CD8-positive, alpha-beta memory T cell (primary cell): ENCODE data around the gene SCAF1. TPM values are rescaled to one million over a fixed set of nuclear protein-coding genes. Genes with fewer than 3 reads are reported as not detected.

Experiments used
- CTCF ChIA-PET: fragments of 350-600 bp; sonication (Branson Sonifier 250); formaldehyde crosslinking; loops from one replicate; lab custom pipeline; 2021; ENCODE audit warnings: antibody characterized with exemption; lab: Charles Lee
- POLR2A ChIA-PET: fragments of 350-600 bp; sonication (Branson Sonifier 250); formaldehyde crosslinking; loops from one replicate; lab custom pipeline; 2021; ENCODE audit warnings: antibody characterized with exemption; lab: Charles Lee
- DNase-seq, 5 donors: peaks; one replicate each; pipeline versions ENCODE4 v3.0.0 to v3.0.0-alpha.2; 2020 to 2022; ENCODE audit warnings: mixed read lengths in 1 of 5
- H3K27ac ChIP-seq: one replicate; pipeline ENCODE4 v1.7.0; 2013; ENCODE audit warnings: low read depth, mild to moderate bottlenecking, low read length, moderate library complexity
- H3K27me3 ChIP-seq: 2 replicates; pipeline ENCODE4 v1.7.0; 2013; ENCODE audit warnings: low read length, mild to moderate bottlenecking; ENCODE audit not compliant: insufficient read depth, poor library complexity, severe bottlenecking
- H3K36me3 ChIP-seq: 2 replicates; pipeline ENCODE4 v1.7.0; 2013; ENCODE audit warnings: mild to moderate bottlenecking, low read length, moderate library complexity; ENCODE audit not compliant: insufficient read depth
- H3K4me1 ChIP-seq: 2 replicates; pipeline ENCODE4 v1.7.0; 2013; ENCODE audit warnings: mild to moderate bottlenecking, low read length, moderate library complexity; ENCODE audit not compliant: insufficient read depth
- H3K4me3 ChIP-seq: 2 replicates; pipeline ENCODE4 v1.7.0; 2013; ENCODE audit warnings: mild to moderate bottlenecking, low read length
- H3K9me3 ChIP-seq: 2 replicates; pipeline ENCODE4 v1.7.0; 2013; ENCODE audit warnings: mild to moderate bottlenecking, low read length
- H3K27ac Mint-ChIP-seq, 8 donors: one replicate each; pipeline ENCODE4 v1.8.0; 2020 to 2021; ENCODE audit warnings: mixed read lengths in 8 of 8, mild to moderate bottlenecking in 6 of 8, inconsistent platforms in 3 of 8, moderate library complexity in 3 of 8
- H3K27me3 Mint-ChIP-seq, 2 donors: one replicate each; pipeline ENCODE4 v1.8.0; 2020 to 2021; ENCODE audit warnings: mixed read lengths in 2 of 2, mild to moderate bottlenecking in 1 of 2, moderate library complexity in 1 of 2
- H3K36me3 Mint-ChIP-seq, 3 donors: one replicate each; pipeline ENCODE4 v1.8.0; 2020 to 2021; ENCODE audit warnings: mixed read lengths in 3 of 3, inconsistent platforms in 1 of 3, mild to moderate bottlenecking in 1 of 3
- H3K4me1 Mint-ChIP-seq, 3 donors: one replicate each; pipeline ENCODE4 v1.8.0; 2020 to 2021; ENCODE audit warnings: mixed read lengths in 3 of 3, inconsistent platforms in 1 of 3, mild to moderate bottlenecking in 1 of 3
- H3K4me3 Mint-ChIP-seq, 7 donors: one replicate each; pipeline ENCODE4 v1.8.0; 2020 to 2021; ENCODE audit warnings: mixed read lengths in 7 of 7, mild to moderate bottlenecking in 6 of 7, moderate library complexity in 4 of 7, inconsistent platforms in 2 of 7
- H3K9me3 Mint-ChIP-seq, 5 donors: one replicate each; pipeline ENCODE4 v1.8.0; 2020 to 2022; ENCODE audit warnings: mixed read lengths in 5 of 5, mild to moderate bottlenecking in 3 of 5, moderate library complexity in 2 of 5, inconsistent platforms in 1 of 5
- polyA plus RNA-seq: library from polyadenylated mRNA; unstranded; fragments of 300-500 nt; fragmentation: Illumina TruSeq; gene quantifications from one replicate; pipeline ENCODE4 v1.2.3, GENCODE V29; 2021
- total RNA-seq, 2 experiments: library from RNA; stranded (reverse); gene quantifications; one replicate each; pipeline ENCODE4 v1.2.3, GENCODE V29; 2021

SCAF1 gene
- total and polyA plus RNA-seq, 3 experiments from 2014 or later, result 3.2 to 79.7 (median 79.2) TPM

GRCh38 chr19:49640113-49640898, 1.7 kb upstream of the SCAF1 start, which contains the start of gene RRAS:
TSS of gene RRAS (minus strand) at chr19:49640143. CDS start at chr19:49640098, 45 bp downstream.
- peak within 1 kb of the TSS; percentile 85 to 97 (median 95) for H3K4me3 Mint-ChIP-seq
- no peaks in the 10 kb centered on the region for H3K36me3 ChIP-seq
- peak within 1 kb of the TSS; percentile 94 for H3K27ac ChIP-seq
- H3K27me3 ChIP-seq, result no peaks in the 10 kb centered on the region
- POLR2A ChIA-PET, result interaction anchor here (0.5 to 5.2 kb wide), 20 partner anchors 10 to 305 kb away, joined by 3 to 61 read pairs (median 4); partner anchors contain the start of genes AKT1S1, ALDH16A1, BCL2L12 and CD37
- H3K4me1 ChIP-seq, result peaks cover 37% of the 10 kb centered on the region
- H3K27ac Mint-ChIP-seq, result peak within 1 kb of the TSS; percentile 94 to 99 (median 98)
- peaks cover 0 to 3% of the 10 kb centered on the region in 2 donors for H3K27me3 Mint-ChIP-seq
- CTCF ChIA-PET, result interaction anchor here (0.9 to 2.7 kb wide), 13 partner anchors 15 to 236 kb away, joined by 3 to 18 read pairs (median 4); partner anchors contain the start of genes AKT1S1, BCL2L12, IRF3 and NOSIP
- peak within 1 kb of the TSS; percentile 87 for H3K4me3 ChIP-seq
- H3K9me3 ChIP-seq, result no peaks in the 10 kb centered on the region
- no peaks in the 10 kb centered on the region for H3K9me3 Mint-ChIP-seq
- DNase-seq, result peak; percentile 99 to 100 (median 99)
- H3K4me1 Mint-ChIP-seq, result peaks cover 52 to 67% (median 61%) of the 10 kb centered on the region in 3 donors
- H3K36me3 Mint-ChIP-seq, result peaks cover 0 to 19% (median 0%) of the 10 kb centered on the region in 3 donors

- no peaks in the 10 kb centered on the region for H3K9me3 ChIP-seq
- POLR2A ChIA-PET, result interaction anchor here (1.2 to 5.2 kb wide), 8 partner anchors 21 to 209 kb away, joined by 4 to 61 read pairs (median 6); partner anchors contain the start of genes ALDH16A1, BCL2L12, IRF3 and PTOV1
- CTCF ChIA-PET, result interaction anchor here (1.0 to 2.8 kb wide), 5 partner anchors 13 to 96 kb away, joined by 3 to 14 read pairs (median 4); partner anchors contain the start of gene PRMT1
- peaks cover 54 to 80% (median 65%) of the 10 kb centered on the region in 3 donors for H3K4me1 Mint-ChIP-seq
- H3K36me3 ChIP-seq, result peaks cover 7% of the 10 kb centered on the region
- DNase-seq, result no peak
- H3K9me3 Mint-ChIP-seq, result no peaks in the 10 kb centered on the region
- H3K4me3 ChIP-seq, result peak overlapping the region; percentile 67
- H3K4me1 ChIP-seq, result peaks cover 37% of the 10 kb centered on the region
- H3K27me3 ChIP-seq, result no peaks in the 10 kb centered on the region
- peaks cover 0 to 3% of the 10 kb centered on the region in 2 donors for H3K27me3 Mint-ChIP-seq
- peaks cover 0 to 42% (median 0%) of the 10 kb centered on the region in 3 donors for H3K36me3 Mint-ChIP-seq
- H3K4me3 Mint-ChIP-seq, result peak overlapping the region; percentile 85 to 97 (median 95)
- H3K27ac Mint-ChIP-seq, result peak overlapping the region; percentile 94 to 99 (median 98)
- H3K27ac ChIP-seq, result peak overlapping the region; percentile 90
These were observed 555 bp downstream of the SCAF1 start for GRCh38 chr19:49642492-49643035.

- peaks cover 0 to 47% (median 0%) of the 10 kb centered on the region in 3 donors for H3K36me3 Mint-ChIP-seq
- Histone ChIP-seq H3K4me3 (no peak overlapping the region), H3K9me3 (no peaks in the 10 kb centered on the region), H3K36me3 (peaks cover 7% of the 10 kb centered on the region), H3K27me3 (no peaks in the 10 kb centered on the region), H3K4me1 (peaks cover 32% of the 10 kb centered on the region), H3K27ac (no peak overlapping the region)
- H3K27ac Mint-ChIP-seq, result peak overlapping the region; percentile 12 to 98 (median 96)
- peak overlapping the region; percentile 85 to 97 (median 95) for H3K4me3 Mint-ChIP-seq
- DNase-seq, result no peak
- peaks cover 0 to 3% of the 10 kb centered on the region in 2 donors for H3K27me3 Mint-ChIP-seq
- H3K9me3 Mint-ChIP-seq, result no peaks in the 10 kb centered on the region
- POLR2A ChIA-PET, result interaction anchor here (5.2 kb wide), 1 partner anchor 21 kb away, joined by 61 read pairs; the partner anchor contains the start of genes BCL2L12 and IRF3
- CTCF ChIA-PET, result interaction anchor here (1.1 to 2.8 kb wide), 5 partner anchors 12 to 35 kb away, joined by 3 to 14 read pairs (median 4); partner anchors contain the start of gene PRMT1
- H3K4me1 Mint-ChIP-seq, result peaks cover 48 to 72% (median 57%) of the 10 kb centered on the region in 3 donors
These were observed 1.5 kb downstream of the SCAF1 start for GRCh38 chr19:49643466-49643865.

GRCh38 chr19:49645592-49645991, 3.6 kb downstream of the SCAF1 start:
- Histone ChIP-seq H3K27me3 (no peaks in the 10 kb centered on the region), H3K36me3 (peaks cover 17% of the 10 kb centered on the region), H3K9me3 (no peaks in the 10 kb centered on the region), H3K4me1 (peaks cover 23% of the 10 kb centered on the region), H3K27ac (no peak overlapping the region), H3K4me3 (no peak overlapping the region)
- CTCF ChIA-PET, result no interaction called here
- H3K4me3 Mint-ChIP-seq, result no peak overlapping the region
- peaks cover 36 to 54% (median 40%) of the 10 kb centered on the region in 3 donors for H3K4me1 Mint-ChIP-seq
- H3K27ac Mint-ChIP-seq, result peak overlapping the region in 2 of 8 donors; percentile 48 to 75
- no peak for DNase-seq
- no peaks in the 10 kb centered on the region for H3K9me3 Mint-ChIP-seq
- H3K36me3 Mint-ChIP-seq, result peaks cover 0 to 62% (median 0%) of the 10 kb centered on the region in 3 donors
- POLR2A ChIA-PET, result interaction anchor here (1.2 kb wide), 1 partner anchor 9 kb away, joined by 4 read pairs; no protein-coding TSS in a partner anchor
- H3K27me3 Mint-ChIP-seq, result peaks cover 0 to 3% of the 10 kb centered on the region in 2 donors

GRCh38 chr19:49645995-49646394, 4.0 kb downstream of the SCAF1 start:
- peak overlapping the region in 2 of 8 donors; percentile 48 to 74 for H3K27ac Mint-ChIP-seq
- Histone ChIP-seq H3K27me3 (no peaks in the 10 kb centered on the region), H3K4me1 (peaks cover 19% of the 10 kb centered on the region), H3K27ac (no peak overlapping the region), H3K36me3 (peaks cover 17% of the 10 kb centered on the region), H3K4me3 (no peak overlapping the region), H3K9me3 (no peaks in the 10 kb centered on the region)
- H3K4me3 Mint-ChIP-seq, result no peak overlapping the region
- ChIA-PET POLR2A (no interaction called here), CTCF (no interaction called here)
- peaks cover 0 to 3% of the 10 kb centered on the region in 2 donors for H3K27me3 Mint-ChIP-seq
- H3K4me1 Mint-ChIP-seq, result peaks cover 32 to 50% (median 36%) of the 10 kb centered on the region in 3 donors
- peaks cover 0 to 64% (median 0%) of the 10 kb centered on the region in 3 donors for H3K36me3 Mint-ChIP-seq
- no peaks in the 10 kb centered on the region for H3K9me3 Mint-ChIP-seq
- DNase-seq, result no peak

GRCh38 chr19:49646586-49646985, 4.6 kb downstream of the SCAF1 start:
- DNase-seq, result peak in 1 of 5 donors; percentile 37
- Histone ChIP-seq H3K9me3 (no peaks in the 10 kb centered on the region), H3K4me1 (peaks cover 13% of the 10 kb centered on the region), H3K27ac (no peak overlapping the region), H3K36me3 (peaks cover 17% of the 10 kb centered on the region), H3K4me3 (no peak overlapping the region), H3K27me3 (no peaks in the 10 kb centered on the region)
- peaks cover 0 to 3% of the 10 kb centered on the region in 2 donors for H3K27me3 Mint-ChIP-seq
- H3K4me1 Mint-ChIP-seq, result peaks cover 28 to 46% (median 31%) of the 10 kb centered on the region in 3 donors
- H3K36me3 Mint-ChIP-seq, result peaks cover 0 to 65% (median 0%) of the 10 kb centered on the region in 3 donors
- ChIA-PET CTCF (no interaction called here), POLR2A (no interaction called here)
- peak overlapping the region in 3 of 8 donors; percentile 20 to 79 (median 52) for H3K27ac Mint-ChIP-seq
- H3K4me3 Mint-ChIP-seq, result peak overlapping the region in 2 of 7 donors; percentile 23 to 64
- no peaks in the 10 kb centered on the region for H3K9me3 Mint-ChIP-seq

GRCh38 chr19:49651029-49651819, 9.2 kb downstream of the SCAF1 start:
- H3K4me1 Mint-ChIP-seq, result peaks cover 2 to 6% (median 4%) of the 10 kb centered on the region in 3 donors
- H3K36me3 ChIP-seq, result peaks cover 38% of the 10 kb centered on the region
- no peaks in the 10 kb centered on the region for H3K9me3 Mint-ChIP-seq
- no peak overlapping the region for H3K4me3 ChIP-seq
- no peak overlapping the region for H3K27ac Mint-ChIP-seq
- no peak overlapping the region for H3K4me3 Mint-ChIP-seq
- no peaks in the 10 kb centered on the region for H3K9me3 ChIP-seq
- ChIA-PET POLR2A (no interaction called here), CTCF (no interaction called here)
- H3K36me3 Mint-ChIP-seq, result peaks cover 0 to 74% (median 1%) of the 10 kb centered on the region in 3 donors
- H3K27me3 Mint-ChIP-seq, result no peaks in the 10 kb centered on the region
- peak in 1 of 5 donors; percentile 45 for DNase-seq
- no peaks in the 10 kb centered on the region for H3K27me3 ChIP-seq
- H3K27ac ChIP-seq, result no peak overlapping the region
- H3K4me1 ChIP-seq, result no peaks in the 10 kb centered on the region
